Measurements from ENCODE around the gene KCNH8.

The KCNH8 gene

DNA sequence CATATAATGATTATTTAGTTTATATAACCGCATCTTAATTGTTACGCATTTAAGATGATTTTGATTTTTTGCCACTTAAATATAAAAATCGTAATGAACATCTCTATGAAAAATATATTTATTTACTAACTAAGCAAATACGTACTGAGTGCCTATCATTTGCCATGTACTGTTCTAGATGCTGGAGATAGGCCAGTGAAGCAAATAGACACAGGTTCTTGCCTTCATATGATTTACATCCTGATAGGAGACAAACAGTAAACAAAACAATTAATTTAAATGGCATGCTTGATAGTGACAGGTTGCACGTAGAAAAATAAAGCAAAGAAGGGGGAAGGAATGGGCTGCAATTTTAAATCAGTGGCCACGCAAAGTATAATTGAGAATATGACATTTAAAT is 217.2 kb downstream of the KCNH8 start:
- no peak for TF ChIP-seq CREB1 (IDR thresholded peaks at IDR 0.05; ENCODE audit: low read depth)
- no peak for TF ChIP-seq YY1 (IDR thresholded peaks at IDR 0.05; ENCODE audit: low read depth)
- no peak for TF ChIP-seq EGR1 (IDR thresholded peaks at IDR 0.05)
- no peak for TF ChIP-seq NFIC (IDR thresholded peaks at IDR 0.05)
- no peak for TF ChIP-seq RAD21 (IDR thresholded peaks at IDR 0.05; ENCODE audit: low read depth)
- no peak for TF ChIP-seq ZBTB7A (IDR thresholded peaks at IDR 0.05; ENCODE audit: low read depth)
- no peak for TF ChIP-seq EP300 (IDR thresholded peaks at IDR 0.05; ENCODE audit: borderline replicate concordance)
- TF ChIP-seq CEBPB (IDR thresholded peaks at IDR 0.05), result no peak
- TF ChIP-seq TAF1 (IDR thresholded peaks at IDR 0.05; ENCODE audit: low read depth), result no peak
- TF ChIP-seq, protein P1, sequence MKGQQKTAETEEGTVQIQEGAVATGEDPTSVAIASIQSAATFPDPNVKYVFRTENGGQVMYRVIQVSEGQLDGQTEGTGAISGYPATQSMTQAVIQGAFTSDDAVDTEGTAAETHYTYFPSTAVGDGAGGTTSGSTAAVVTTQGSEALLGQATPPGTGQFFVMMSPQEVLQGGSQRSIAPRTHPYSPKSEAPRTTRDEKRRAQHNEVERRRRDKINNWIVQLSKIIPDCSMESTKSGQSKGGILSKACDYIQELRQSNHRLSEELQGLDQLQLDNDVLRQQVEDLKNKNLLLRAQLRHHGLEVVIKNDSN (IDR thresholded peaks at IDR 0.05), result no peak
- no peak for TF ChIP-seq TCF12 (IDR thresholded peaks at IDR 0.05; ENCODE audit: low read depth)
- TF ChIP-seq, protein P2, sequence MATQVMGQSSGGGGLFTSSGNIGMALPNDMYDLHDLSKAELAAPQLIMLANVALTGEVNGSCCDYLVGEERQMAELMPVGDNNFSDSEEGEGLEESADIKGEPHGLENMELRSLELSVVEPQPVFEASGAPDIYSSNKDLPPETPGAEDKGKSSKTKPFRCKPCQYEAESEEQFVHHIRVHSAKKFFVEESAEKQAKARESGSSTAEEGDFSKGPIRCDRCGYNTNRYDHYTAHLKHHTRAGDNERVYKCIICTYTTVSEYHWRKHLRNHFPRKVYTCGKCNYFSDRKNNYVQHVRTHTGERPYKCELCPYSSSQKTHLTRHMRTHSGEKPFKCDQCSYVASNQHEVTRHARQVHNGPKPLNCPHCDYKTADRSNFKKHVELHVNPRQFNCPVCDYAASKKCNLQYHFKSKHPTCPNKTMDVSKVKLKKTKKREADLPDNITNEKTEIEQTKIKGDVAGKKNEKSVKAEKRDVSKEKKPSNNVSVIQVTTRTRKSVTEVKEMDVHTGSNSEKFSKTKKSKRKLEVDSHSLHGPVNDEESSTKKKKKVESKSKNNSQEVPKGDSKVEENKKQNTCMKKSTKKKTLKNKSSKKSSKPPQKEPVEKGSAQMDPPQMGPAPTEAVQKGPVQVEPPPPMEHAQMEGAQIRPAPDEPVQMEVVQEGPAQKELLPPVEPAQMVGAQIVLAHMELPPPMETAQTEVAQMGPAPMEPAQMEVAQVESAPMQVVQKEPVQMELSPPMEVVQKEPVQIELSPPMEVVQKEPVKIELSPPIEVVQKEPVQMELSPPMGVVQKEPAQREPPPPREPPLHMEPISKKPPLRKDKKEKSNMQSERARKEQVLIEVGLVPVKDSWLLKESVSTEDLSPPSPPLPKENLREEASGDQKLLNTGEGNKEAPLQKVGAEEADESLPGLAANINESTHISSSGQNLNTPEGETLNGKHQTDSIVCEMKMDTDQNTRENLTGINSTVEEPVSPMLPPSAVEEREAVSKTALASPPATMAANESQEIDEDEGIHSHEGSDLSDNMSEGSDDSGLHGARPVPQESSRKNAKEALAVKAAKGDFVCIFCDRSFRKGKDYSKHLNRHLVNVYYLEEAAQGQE (IDR thresholded peaks at IDR 0.05; ENCODE audit: low read depth), result no peak
- TF ChIP-seq, protein P3, sequence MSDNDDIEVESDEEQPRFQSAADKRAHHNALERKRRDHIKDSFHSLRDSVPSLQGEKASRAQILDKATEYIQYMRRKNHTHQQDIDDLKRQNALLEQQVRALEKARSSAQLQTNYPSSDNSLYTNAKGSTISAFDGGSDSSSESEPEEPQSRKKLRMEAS (IDR thresholded peaks at IDR 0.05), result no peak
- no peak for TF ChIP-seq TEAD4 (IDR thresholded peaks at IDR 0.05)
- TF ChIP-seq FOXM1 (IDR thresholded peaks at IDR 0.05; ENCODE audit: borderline replicate concordance, low read depth), result no peak

DNA sequence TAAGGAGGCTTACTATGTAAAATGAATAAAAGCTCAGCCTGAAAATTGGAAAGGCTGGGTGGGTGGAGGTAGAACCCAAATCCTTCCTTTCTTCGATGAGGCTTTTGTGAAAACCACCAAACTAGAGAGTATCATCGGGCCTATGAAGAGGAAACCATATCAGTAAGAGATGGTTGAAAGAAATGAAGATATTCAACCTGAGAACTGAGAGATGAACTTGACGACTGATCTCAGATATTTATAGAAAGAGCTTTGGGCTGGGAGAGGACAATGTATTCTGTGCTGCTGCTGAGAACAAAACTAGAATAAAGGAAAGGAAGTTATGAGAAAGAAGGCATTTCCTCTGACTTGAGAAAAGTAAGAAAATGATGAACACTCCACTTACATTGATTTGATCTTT is 236.6 kb downstream of the KCNH8 start:
- TF ChIP-seq TCF12 (IDR thresholded peaks at IDR 0.05; ENCODE audit: low read depth) (no peak), NFIC (IDR thresholded peaks at IDR 0.05) (no peak), TEAD4 (IDR thresholded peaks at IDR 0.05) (no peak), YY1 (IDR thresholded peaks at IDR 0.05; ENCODE audit: low read depth) (no peak), EP300 (IDR thresholded peaks at IDR 0.05; ENCODE audit: borderline replicate concordance) (no peak), EGR1 (IDR thresholded peaks at IDR 0.05) (no peak), CEBPB (IDR thresholded peaks at IDR 0.05) (no peak), TAF1 (IDR thresholded peaks at IDR 0.05; ENCODE audit: low read depth) (no peak), CREB1 (IDR thresholded peaks at IDR 0.05; ENCODE audit: low read depth) (no peak), FOXM1 (IDR thresholded peaks at IDR 0.05; ENCODE audit: borderline replicate concordance, low read depth) (no peak), RAD21 (IDR thresholded peaks at IDR 0.05; ENCODE audit: low read depth) (no peak)
- TF ChIP-seq, protein P3 (IDR thresholded peaks at IDR 0.05), result no peak
- TF ChIP-seq, protein P1 (IDR thresholded peaks at IDR 0.05), result no peak

DNA sequence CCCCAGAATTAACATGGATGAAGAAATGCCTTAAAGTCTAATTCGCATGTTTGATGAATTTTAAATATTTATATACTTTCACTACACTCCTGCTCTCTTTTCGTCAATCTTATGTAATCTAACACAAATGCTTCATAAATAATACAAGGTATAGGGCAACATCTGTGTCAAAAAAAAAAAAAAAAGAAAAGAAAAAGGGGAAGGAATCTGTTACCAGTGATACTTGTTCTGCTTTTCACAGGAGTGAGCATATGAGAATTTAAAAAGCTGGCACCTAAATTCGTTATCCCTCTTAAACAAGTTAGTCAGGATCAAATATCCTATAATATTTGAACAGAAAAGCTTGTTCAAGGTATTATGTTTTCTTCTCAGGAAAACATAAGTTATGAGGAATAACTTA is 243.8 kb downstream of the KCNH8 start:
- TF ChIP-seq, protein P1 (IDR thresholded peaks at IDR 0.05), result no peak
- TF ChIP-seq RAD21 (IDR thresholded peaks at IDR 0.05; ENCODE audit: low read depth) (no peak), EGR1 (IDR thresholded peaks at IDR 0.05) (no peak), TEAD4 (IDR thresholded peaks at IDR 0.05) (no peak), EP300 (IDR thresholded peaks at IDR 0.05; ENCODE audit: borderline replicate concordance) (no peak), CEBPB (IDR thresholded peaks at IDR 0.05) (no peak), TCF12 (IDR thresholded peaks at IDR 0.05; ENCODE audit: low read depth) (no peak), YY1 (IDR thresholded peaks at IDR 0.05; ENCODE audit: low read depth) (no peak), TAF1 (IDR thresholded peaks at IDR 0.05; ENCODE audit: low read depth) (no peak), ZBTB7A (IDR thresholded peaks at IDR 0.05; ENCODE audit: low read depth) (no peak), FOXM1 (IDR thresholded peaks at IDR 0.05; ENCODE audit: borderline replicate concordance, low read depth) (no peak), NFIC (IDR thresholded peaks at IDR 0.05) (no peak), CREB1 (IDR thresholded peaks at IDR 0.05; ENCODE audit: low read depth) (no peak)
- TF ChIP-seq, protein P2 (IDR thresholded peaks at IDR 0.05; ENCODE audit: low read depth), result no peak
- TF ChIP-seq, protein P3 (IDR thresholded peaks at IDR 0.05), result no peak

DNA sequence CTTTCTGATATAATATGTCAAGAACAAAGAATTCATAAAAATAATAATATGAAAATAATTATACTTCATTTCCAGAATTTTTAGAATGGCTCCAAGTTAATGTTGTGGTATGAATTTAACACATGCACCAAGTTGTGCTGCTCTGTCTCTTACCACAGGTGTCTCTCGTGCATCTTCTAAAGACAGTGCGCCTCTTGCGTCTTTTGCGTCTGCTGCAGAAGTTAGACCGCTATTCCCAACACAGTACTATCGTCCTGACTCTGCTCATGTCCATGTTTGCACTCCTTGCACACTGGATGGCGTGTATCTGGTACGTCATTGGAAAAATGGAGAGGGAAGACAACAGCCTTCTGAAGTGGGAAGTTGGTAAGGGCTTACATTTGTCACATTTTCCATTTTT is 246.6 kb downstream of the KCNH8 start:
- TF ChIP-seq EGR1 (IDR thresholded peaks at IDR 0.05), result no peak
- TF ChIP-seq CREB1 (IDR thresholded peaks at IDR 0.05; ENCODE audit: low read depth), result no peak
- TF ChIP-seq NFIC (IDR thresholded peaks at IDR 0.05), result no peak
- TF ChIP-seq, protein P3 (IDR thresholded peaks at IDR 0.05), result no peak
- TF ChIP-seq TAF1 (IDR thresholded peaks at IDR 0.05; ENCODE audit: low read depth), result no peak
- TF ChIP-seq, protein P2 (IDR thresholded peaks at IDR 0.05; ENCODE audit: low read depth), result no peak
- no peak for TF ChIP-seq CEBPB (IDR thresholded peaks at IDR 0.05)
- no peak for TF ChIP-seq FOXM1 (IDR thresholded peaks at IDR 0.05; ENCODE audit: borderline replicate concordance, low read depth)
- TF ChIP-seq EP300 (IDR thresholded peaks at IDR 0.05; ENCODE audit: borderline replicate concordance), result no peak
- no peak for TF ChIP-seq YY1 (IDR thresholded peaks at IDR 0.05; ENCODE audit: low read depth)
- no peak for TF ChIP-seq TCF12 (IDR thresholded peaks at IDR 0.05; ENCODE audit: low read depth)
- no peak for TF ChIP-seq ZBTB7A (IDR thresholded peaks at IDR 0.05; ENCODE audit: low read depth)
- TF ChIP-seq, protein P1 (IDR thresholded peaks at IDR 0.05), result no peak
- no peak for TF ChIP-seq TEAD4 (IDR thresholded peaks at IDR 0.05)
- TF ChIP-seq RAD21 (IDR thresholded peaks at IDR 0.05; ENCODE audit: low read depth), result no peak
